Neuron (in vitro differentiated cells): ENCODE results near the gene NAGLU.
A peak's percentile ranks its signal among the peaks of the same experiment; 100 is the strongest.

ENCODE experiments used
- H2AFZ ChIP-seq: one replicate; pipeline ENCODE4 v1.6.1; 2013; ENCODE audit warnings: low read depth, mild to moderate bottlenecking, inconsistent platforms, low read length, moderate library complexity
- H3K27me3 ChIP-seq: one replicate; pipeline ENCODE4 v1.6.1; 2013; ENCODE audit warnings: low read length; ENCODE audit not compliant: insufficient read depth
- H3K36me3 ChIP-seq: one replicate; pipeline ENCODE4 v1.6.1; 2013; ENCODE audit warnings: low read length; ENCODE audit not compliant: insufficient read depth
- H3K4me1 ChIP-seq: one replicate; pipeline ENCODE4 v1.6.1; 2013; ENCODE audit warnings: low read length; ENCODE audit not compliant: insufficient read depth
- H3K4me3 ChIP-seq: 2 replicates; pipeline ENCODE4 v1.5.1; 2013; ENCODE audit warnings: mild to moderate bottlenecking, low read length, moderate library complexity
- H3K9me3 ChIP-seq: one replicate; pipeline ENCODE4 v1.6.1; 2013; ENCODE audit warnings: low read length

Gene NAGLU

DNA sequence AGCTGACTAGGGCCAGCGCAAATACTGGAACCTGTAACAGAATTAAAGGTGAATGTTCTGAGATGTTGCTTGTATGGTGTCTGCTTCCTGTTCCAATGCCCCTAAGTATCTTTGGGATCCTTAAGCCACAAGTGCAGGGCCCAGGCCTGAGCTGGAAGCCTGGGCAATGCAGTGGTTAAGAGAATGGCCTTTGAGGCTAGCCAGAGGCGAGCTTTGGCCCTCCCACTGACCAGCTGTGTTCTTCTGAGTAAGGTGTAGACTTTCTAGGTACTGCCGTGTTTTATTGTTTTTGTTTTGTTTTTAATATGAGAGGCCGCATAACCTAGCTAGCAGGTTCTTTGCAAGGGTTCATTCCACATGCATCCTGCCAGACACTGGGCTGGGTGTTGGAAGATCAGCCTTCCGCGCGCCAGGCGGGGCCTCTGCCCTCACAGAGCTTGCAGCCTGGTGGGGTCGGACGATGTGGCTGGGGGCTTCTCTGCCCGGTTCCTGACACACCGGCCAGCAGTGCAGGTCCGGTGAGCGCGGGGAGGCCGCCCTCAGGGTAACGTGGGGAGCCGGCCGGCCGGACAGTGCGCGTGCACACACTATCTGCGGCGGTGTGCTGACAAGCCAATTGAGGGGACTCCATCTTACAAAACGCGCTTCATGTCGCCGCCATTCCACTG is 30.3 kb downstream of the NAGLU start:
- Histone ChIP-seq H3K9me3 (no peaks in the 10 kb centered on the region), H3K4me3 (peak overlapping the region; percentile 62), H3K4me1 (peaks cover 26% of the 10 kb centered on the region), H3K27me3 (no peaks in the 10 kb centered on the region), H2AFZ (peak overlapping the region; percentile 4), H3K36me3 (peaks cover 40% of the 10 kb centered on the region)

DNA sequence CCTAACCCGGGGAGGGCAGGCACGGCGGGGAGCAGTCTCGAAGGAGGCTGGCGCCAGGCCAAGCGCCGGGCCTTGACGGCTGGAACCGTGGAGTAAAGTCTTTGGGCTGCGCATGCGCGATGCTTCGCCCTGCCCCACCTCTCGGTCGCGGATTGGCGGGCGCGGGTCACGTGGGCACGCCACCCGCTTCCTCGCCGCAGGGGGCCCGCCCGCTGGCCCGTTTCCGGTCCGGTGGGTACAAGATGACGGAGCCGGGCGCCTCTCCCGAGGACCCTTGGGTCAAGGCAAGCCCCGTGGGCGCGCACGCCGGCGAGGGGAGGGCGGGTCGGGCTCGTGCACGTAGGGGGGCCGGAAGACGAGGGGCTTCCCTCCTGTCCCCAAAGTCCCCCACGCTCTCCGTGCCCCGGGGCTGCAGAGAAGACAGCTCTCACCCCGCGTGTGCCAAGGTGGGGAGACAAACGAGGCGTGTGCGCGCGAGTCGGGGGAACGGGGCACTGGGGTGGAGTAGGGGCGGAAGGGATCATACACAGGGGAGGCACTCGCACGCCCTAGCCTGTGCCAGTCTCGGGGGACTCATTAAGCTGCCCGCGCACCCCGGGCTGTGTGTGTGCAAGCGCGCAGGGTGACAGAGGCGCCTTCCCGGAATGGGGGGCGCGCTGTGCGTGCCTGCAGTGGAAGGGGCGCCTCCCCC is 31.0 kb downstream of the NAGLU start, which contains the start of gene MLX:
Gene MLX, plus strand, starts transcription at position 218 of the 691 bp plus-strand sequence. Its CDS starts 25 bp downstream, at position 243.
- Histone ChIP-seq H3K9me3 (no peaks in the 10 kb centered on the region), H3K4me3 (peak within 1 kb of the TSS; percentile 62), H3K36me3 (peaks cover 47% of the 10 kb centered on the region), H3K4me1 (peaks cover 26% of the 10 kb centered on the region), H2AFZ (peak within 1 kb of the TSS; percentile 4), H3K27me3 (no peaks in the 10 kb centered on the region)

DNA sequence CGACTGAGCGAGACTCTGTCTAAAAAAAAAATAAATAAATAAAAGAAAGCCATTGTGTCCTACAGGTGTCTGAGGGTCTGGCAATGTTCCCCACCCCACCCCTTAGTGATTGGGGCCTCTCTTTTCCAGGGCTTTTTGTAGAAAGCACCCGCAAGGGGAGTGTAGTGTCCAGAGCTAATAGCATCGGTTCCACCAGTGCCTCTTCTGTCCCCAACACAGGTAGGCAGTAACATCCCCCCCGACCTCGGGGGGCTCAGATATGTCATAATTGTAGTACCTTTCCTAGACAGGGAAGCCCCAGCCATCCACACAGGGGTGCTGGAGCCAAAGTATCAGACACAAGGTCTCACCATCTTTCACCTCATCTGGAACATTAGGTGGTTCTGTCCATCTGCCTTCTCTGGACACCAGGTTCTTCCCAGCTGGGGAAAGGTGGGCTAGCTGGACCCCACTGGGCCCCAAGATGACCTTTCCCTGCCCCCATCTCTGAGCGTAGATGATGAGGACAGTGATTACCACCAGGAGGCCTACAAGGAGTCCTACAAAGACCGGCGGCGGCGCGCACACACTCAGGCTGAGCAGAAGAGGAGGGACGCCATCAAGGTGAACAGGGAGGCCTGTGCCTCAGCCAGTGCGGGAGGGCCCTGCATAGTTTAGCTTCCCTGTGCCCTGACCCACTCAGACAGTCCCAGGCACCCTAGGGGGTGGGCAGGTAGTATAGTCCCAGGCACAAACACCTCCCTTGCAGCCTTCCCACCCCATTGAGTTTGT is 32.5 kb downstream of the NAGLU start:
- H3K4me1 ChIP-seq: peaks cover 16% of the 10 kb centered on the region
- no peaks in the 10 kb centered on the region for H3K27me3 ChIP-seq
- no peak overlapping the region for H2AFZ ChIP-seq
- H3K4me3 ChIP-seq: no peak overlapping the region
- H3K36me3 ChIP-seq: peaks cover 60% of the 10 kb centered on the region
- no peaks in the 10 kb centered on the region for H3K9me3 ChIP-seq

- H3K27me3 ChIP-seq: no peaks in the 10 kb centered on the region
- peaks cover 20% of the 10 kb centered on the region for H3K4me1 ChIP-seq
- H3K36me3 ChIP-seq: peaks cover 67% of the 10 kb centered on the region
- H3K9me3 ChIP-seq: no peaks in the 10 kb centered on the region
- H2AFZ ChIP-seq: no peak overlapping the region
- H3K4me3 ChIP-seq: no peak overlapping the region
Measured at GRCh38 chr17:42571435-42572225, 35.6 kb downstream of the NAGLU start.

GRCh38 chr17:42573095-42573494 is 37.1 kb downstream of the NAGLU start:
- Histone ChIP-seq H3K4me3 (no peak overlapping the region), H3K36me3 (peaks cover 67% of the 10 kb centered on the region), H2AFZ (no peak overlapping the region), H3K4me1 (peaks cover 20% of the 10 kb centered on the region), H3K27me3 (no peaks in the 10 kb centered on the region), H3K9me3 (no peaks in the 10 kb centered on the region)

- H3K36me3 ChIP-seq: peaks cover 60% of the 10 kb centered on the region
- no peaks in the 10 kb centered on the region for H3K27me3 ChIP-seq
- peaks cover 23% of the 10 kb centered on the region for H3K4me1 ChIP-seq
- no peak overlapping the region for H2AFZ ChIP-seq
- no peaks in the 10 kb centered on the region for H3K9me3 ChIP-seq
- no peak overlapping the region for H3K4me3 ChIP-seq
Measured at GRCh38 chr17:42574463-42574862, 38.4 kb downstream of the NAGLU start.

GRCh38 chr17:42577140-42577531 is 41.1 kb downstream of the NAGLU start:
- Histone ChIP-seq H3K4me3 (peak overlapping the region; percentile 83), H2AFZ (no peak overlapping the region), H3K4me1 (peaks cover 23% of the 10 kb centered on the region), H3K9me3 (no peaks in the 10 kb centered on the region), H3K36me3 (peaks cover 63% of the 10 kb centered on the region), H3K27me3 (no peaks in the 10 kb centered on the region)

GRCh38 chr17:42577532-42578281 is 41.7 kb downstream of the NAGLU start, which contains the start of gene PSMC3IP:
TSS of gene PSMC3IP (minus strand) at chr17:42577729. CDS start at chr17:42577686, 43 bp downstream.
- H3K4me3 ChIP-seq: peak within 1 kb of the TSS; percentile 83
- peak within 1 kb of the TSS; percentile 74 for H2AFZ ChIP-seq
- no peaks in the 10 kb centered on the region for H3K9me3 ChIP-seq
- H3K4me1 ChIP-seq: peaks cover 23% of the 10 kb centered on the region
- peaks cover 64% of the 10 kb centered on the region for H3K36me3 ChIP-seq
- no peaks in the 10 kb centered on the region for H3K27me3 ChIP-seq

- H3K36me3 ChIP-seq: peaks cover 64% of the 10 kb centered on the region
- H3K9me3 ChIP-seq: no peaks in the 10 kb centered on the region
- H3K27me3 ChIP-seq: no peaks in the 10 kb centered on the region
- H3K4me1 ChIP-seq: peaks cover 23% of the 10 kb centered on the region
- H2AFZ ChIP-seq: peak overlapping the region; percentile 74
- peak overlapping the region; percentile 83 for H3K4me3 ChIP-seq
Measured at GRCh38 chr17:42578282-42578869, 42.3 kb downstream of the NAGLU start.

GRCh38 chr17:42579794-42580551 is 43.9 kb downstream of the NAGLU start:
- H3K9me3 ChIP-seq: no peaks in the 10 kb centered on the region
- H2AFZ ChIP-seq: no peak overlapping the region
- H3K27me3 ChIP-seq: no peaks in the 10 kb centered on the region
- H3K4me1 ChIP-seq: peaks cover 23% of the 10 kb centered on the region
- H3K36me3 ChIP-seq: peaks cover 60% of the 10 kb centered on the region
- H3K4me3 ChIP-seq: no peak overlapping the region

DNA sequence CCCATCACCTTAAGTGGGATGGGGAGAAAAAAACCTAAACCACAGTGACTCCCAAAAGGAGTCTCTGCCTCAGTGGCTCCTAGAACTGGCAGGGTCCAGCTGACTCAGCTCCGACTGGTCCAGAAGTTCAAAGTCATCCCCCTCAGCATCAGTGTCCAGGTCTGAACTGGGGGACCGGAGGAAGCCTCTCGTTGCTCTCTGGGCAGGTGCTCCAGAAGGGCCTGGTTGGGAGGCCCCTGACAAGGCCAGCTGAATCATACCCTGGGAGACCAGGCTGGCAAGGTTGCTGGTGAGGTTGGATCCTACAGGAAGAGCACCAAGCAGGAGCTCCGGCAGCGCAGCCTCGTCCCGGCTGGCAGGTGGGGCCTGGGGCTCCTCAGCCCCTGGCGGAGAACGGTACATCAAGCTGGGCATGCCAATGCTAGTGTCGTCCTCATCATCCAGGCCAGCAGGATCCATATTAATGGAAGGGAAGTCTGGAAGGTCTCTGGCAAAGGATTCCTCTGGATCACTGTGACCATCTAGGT is 45.8 kb downstream of the NAGLU start:
- H3K36me3 ChIP-seq: peaks cover 65% of the 10 kb centered on the region
- peaks cover 10% of the 10 kb centered on the region for H3K4me1 ChIP-seq
- H3K27me3 ChIP-seq: no peaks in the 10 kb centered on the region
- no peak overlapping the region for H2AFZ ChIP-seq
- no peak overlapping the region for H3K4me3 ChIP-seq
- H3K9me3 ChIP-seq: no peaks in the 10 kb centered on the region
